Body of pancreas (tissue), 4 donors: ENCODE data around the gene GALNT14. TPM values are rescaled to one million over a fixed set of nuclear protein-coding genes. Genes with fewer than 3 reads are reported as not detected.

Source experiments
- ATAC-seq: fragments of 150-250 bp; one replicate; pipeline ENCODE4 v1.9.1; 2016
- DNase-seq, 4 donors: peaks; one replicate each; pipeline ENCODE4 v3.0.0-alpha.2; 2019
- H3K27ac ChIP-seq, 4 donors: fragments of 200-600 bp; sonication (generic); 1 replicate in 3 of 4; 2 replicates in 1 of 4; pipeline versions ENCODE4 v1.5.1 to v1.6.1; 2016 to 2019; ENCODE audit warnings: mild to moderate bottlenecking in 1 of 4, mixed read lengths in 1 of 4, moderate library complexity in 1 of 4
- H3K27me3 ChIP-seq, 2 donors: fragments of 200-600 bp; sonication (generic); one replicate each; pipeline ENCODE4 v1.6.0; 2016; ENCODE audit warnings: mild to moderate bottlenecking in 1 of 2
- H3K36me3 ChIP-seq, 2 donors: fragments of 200-600 bp; sonication (generic); replicated peaks in 1 of 2; 2 replicates each; pipeline ENCODE4 v1.5.1; 2016; ENCODE audit warnings: low read depth in 2 of 2; ENCODE audit not compliant: insufficient read depth in 1 of 2
- H3K4me1 ChIP-seq: fragments of 200-600 bp; sonication (generic); one replicate; pipeline ENCODE4 v1.6.0; 2016
- H3K4me3 ChIP-seq, 2 donors: fragments of 200-600 bp; sonication (generic); 1 replicate in 1 of 2; 2 replicates in 1 of 2; pipeline ENCODE4 v1.5.1; 2016 to 2019
- H3K9me3 ChIP-seq, 3 donors: fragments of 200-600 bp; sonication (generic); 1 replicate in 2 of 3; 2 replicates in 1 of 3; pipeline ENCODE4 v1.5.1; 2016
- POLR2A ChIP-seq, 3 donors: fragments of 450-650 bp; IDR thresholded peaks; one replicate each; pipeline ENCODE4 v1.6.1; 2016; ENCODE audit warnings: antibody characterized with exemption in 3 of 3, mild to moderate bottlenecking in 2 of 3
- WGBS, 2 donors: methylation state at CpG; one replicate each; pipeline ENCODE4 v1.1.5; 2017; 5-methylcytosine and 5-hydroxymethylcytosine counted together
- intact Hi-C: fragments of 100-400 bp; cut with DNase I; formaldehyde crosslinking; loops from one replicate; pipeline ENCODE4 v1.15.1; 2023
- total RNA-seq, 2 donors: library from RNA; depleted of rRNA; stranded (reverse); fragments of >200 nt; gene quantifications; one replicate each; pipeline ENCODE4 v1.1.0, GENCODE V29; 2016
- TF ChIP-seq, protein P1 (sequence below), 7 experiments: fragments of 450-650 bp in 4 of 7; fragments of 200-600 bp in 3 of 7; sonication (generic) in 3 of 7; IDR thresholded peaks; one replicate each; pipeline ENCODE4 v1.5.1; 2016 to 2019; ENCODE audit warnings: antibody characterized with exemption in 7 of 7

The GALNT14 gene
- total RNA-seq, 2 donors from 2014 or later, result 2.6 to 6.7 TPM

DNA sequence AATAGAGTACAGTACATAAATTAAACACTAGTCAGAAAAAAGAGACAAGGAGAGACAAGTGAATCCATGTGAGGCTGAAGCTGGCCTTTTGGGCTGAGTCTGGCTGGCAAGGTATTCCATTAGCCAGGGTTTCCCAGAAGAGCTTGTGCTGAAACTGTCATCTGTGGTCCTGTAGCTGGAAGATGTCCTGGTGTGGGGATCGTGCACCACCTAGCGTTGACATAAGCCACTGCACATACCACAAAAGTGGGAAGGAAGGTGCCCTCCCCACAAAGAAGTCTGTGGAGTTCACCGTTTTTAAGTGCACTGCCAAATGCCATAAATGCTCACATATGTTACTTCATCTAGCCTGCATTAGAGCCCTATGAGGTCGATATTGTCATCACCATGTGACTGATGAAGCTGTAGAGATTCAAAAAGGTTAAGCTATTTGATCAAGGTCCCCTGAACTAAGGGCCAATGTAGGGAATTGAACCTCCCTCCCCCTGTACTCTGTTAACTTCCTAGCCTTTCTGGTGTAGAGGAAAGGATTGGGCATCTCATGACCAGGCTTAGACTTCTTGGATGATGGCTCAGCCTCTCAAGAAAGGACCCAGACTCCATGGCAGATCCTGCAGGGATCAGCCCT lies 31.9 kb upstream of the GALNT14 start:
- ATAC-seq (peak; percentile 78), DNase-seq (peak; percentile 57 to 63 (median 59))
- TF ChIP-seq, protein P1, sequence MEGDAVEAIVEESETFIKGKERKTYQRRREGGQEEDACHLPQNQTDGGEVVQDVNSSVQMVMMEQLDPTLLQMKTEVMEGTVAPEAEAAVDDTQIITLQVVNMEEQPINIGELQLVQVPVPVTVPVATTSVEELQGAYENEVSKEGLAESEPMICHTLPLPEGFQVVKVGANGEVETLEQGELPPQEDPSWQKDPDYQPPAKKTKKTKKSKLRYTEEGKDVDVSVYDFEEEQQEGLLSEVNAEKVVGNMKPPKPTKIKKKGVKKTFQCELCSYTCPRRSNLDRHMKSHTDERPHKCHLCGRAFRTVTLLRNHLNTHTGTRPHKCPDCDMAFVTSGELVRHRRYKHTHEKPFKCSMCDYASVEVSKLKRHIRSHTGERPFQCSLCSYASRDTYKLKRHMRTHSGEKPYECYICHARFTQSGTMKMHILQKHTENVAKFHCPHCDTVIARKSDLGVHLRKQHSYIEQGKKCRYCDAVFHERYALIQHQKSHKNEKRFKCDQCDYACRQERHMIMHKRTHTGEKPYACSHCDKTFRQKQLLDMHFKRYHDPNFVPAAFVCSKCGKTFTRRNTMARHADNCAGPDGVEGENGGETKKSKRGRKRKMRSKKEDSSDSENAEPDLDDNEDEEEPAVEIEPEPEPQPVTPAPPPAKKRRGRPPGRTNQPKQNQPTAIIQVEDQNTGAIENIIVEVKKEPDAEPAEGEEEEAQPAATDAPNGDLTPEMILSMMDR (IDR thresholded peaks at IDR 0.05), result peak; percentile 80 to 93 (median 89)
- TF ChIP-seq POLR2A (IDR thresholded peaks at IDR 0.05), result no peak
- no peaks in the 10 kb centered on the region for H3K4me1 ChIP-seq
- H3K9me3 ChIP-seq, result no peaks in the 10 kb centered on the region
- no peak overlapping the region for H3K4me3 ChIP-seq
- H3K27ac ChIP-seq, result no peak overlapping the region
- no peaks in the 10 kb centered on the region for H3K36me3 ChIP-seq
- no peaks in the 10 kb centered on the region for H3K27me3 ChIP-seq
- WGBS, 2 donors, result 0 to 3% methylated on average over 4 of the region's 4 CpGs
- intact Hi-C loops, result loop anchor here (5.0 kb wide), 1 partner anchor 458 kb away; no protein-coding TSS in a partner anchor

DNA sequence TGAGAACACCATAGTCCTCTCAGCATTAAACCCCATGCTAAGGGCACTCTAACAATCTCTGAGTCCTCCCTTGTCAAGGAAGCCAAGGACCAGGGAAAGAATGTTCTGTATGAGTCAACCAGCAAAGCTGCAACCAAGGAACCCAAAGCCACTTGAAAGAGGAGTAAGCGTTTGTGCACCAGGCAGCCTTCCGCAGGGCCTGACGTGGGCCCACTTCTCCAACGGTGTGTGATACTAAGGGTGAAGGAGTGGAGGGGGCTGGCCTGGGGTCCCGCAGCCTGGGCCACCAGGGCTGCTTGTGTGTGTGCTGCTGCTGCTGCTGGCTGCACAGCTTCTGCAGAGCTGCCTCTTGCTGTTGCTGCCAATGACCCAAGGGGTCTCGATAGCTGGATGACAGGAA lies 30.1 kb upstream of the GALNT14 start:
- Histone ChIP-seq H3K4me1 (no peaks in the 10 kb centered on the region), H3K27me3 (no peaks in the 10 kb centered on the region), H3K9me3 (no peaks in the 10 kb centered on the region), H3K27ac (no peak overlapping the region), H3K4me3 (no peak overlapping the region), H3K36me3 (no peaks in the 10 kb centered on the region)
- ATAC-seq (no peak), DNase-seq (no peak)
- intact Hi-C loops, result no loop called here
- WGBS, 2 donors, result 83 to 84% methylated on average over 6 of the region's 6 CpGs
- no peak for TF ChIP-seq POLR2A (IDR thresholded peaks at IDR 0.05)
- TF ChIP-seq, protein P1 (IDR thresholded peaks at IDR 0.05), result no peak

DNA sequence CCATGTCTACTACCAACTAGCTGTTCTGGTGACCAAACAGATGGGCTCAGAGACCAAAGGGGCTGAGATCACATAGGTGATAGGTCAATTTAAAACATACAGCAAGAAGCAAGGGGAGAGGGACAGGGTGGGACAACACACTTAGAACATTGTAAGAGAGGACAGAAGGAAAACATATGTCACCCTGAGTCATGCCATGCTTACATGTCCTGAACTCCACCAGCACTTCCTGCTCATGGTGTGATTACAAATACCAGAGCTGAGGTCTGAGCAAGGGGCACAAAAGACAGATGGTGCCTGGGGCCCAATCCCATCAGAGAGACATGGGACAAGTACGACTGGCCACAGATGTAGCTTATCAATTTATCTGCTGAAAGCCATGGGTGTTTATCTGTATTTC lies 28.7 kb upstream of the GALNT14 start:
- 33% methylated on average over 1 of the region's 1 CpG for WGBS, 2 donors
- H3K27ac ChIP-seq, result no peak overlapping the region

DNA sequence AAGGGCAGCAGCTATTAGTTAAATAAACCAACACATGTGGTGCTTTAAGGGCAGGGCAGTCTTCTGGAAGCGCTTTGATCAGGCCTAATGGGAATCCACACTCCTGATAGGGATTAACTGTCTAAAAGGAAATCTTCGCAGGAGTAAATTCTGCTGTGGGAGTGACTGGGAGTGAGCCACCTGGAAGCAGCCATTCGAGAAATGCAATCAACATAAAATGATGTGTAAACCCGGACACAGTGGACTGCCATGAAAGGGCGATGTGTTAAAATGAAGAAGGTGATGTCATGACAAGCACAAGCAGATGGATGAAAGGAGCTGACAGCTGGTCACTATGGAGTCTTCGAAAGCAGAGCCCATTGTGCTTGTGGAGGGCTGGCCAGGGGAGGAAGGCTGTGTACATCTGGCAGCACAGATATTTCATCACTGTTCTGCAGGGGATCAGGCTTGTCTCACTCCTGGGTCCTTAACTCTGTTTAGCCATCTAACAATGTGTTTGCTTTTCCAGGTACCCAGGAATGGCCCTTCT lies 24.8 kb upstream of the GALNT14 start:
- H3K4me1 ChIP-seq, result no peaks in the 10 kb centered on the region
- TF ChIP-seq, protein P1 (IDR thresholded peaks at IDR 0.05), result no peak
- no peak for TF ChIP-seq POLR2A (IDR thresholded peaks at IDR 0.05)
- ATAC-seq (no peak), DNase-seq (no peak)
- intact Hi-C loops, result no loop called here
- H3K36me3 ChIP-seq, result no peaks in the 10 kb centered on the region
- H3K27me3 ChIP-seq, result no peaks in the 10 kb centered on the region
- 51 to 70% methylated on average over 6 of the region's 6 CpGs for WGBS, 2 donors
- H3K9me3 ChIP-seq, result no peaks in the 10 kb centered on the region
- H3K27ac ChIP-seq, result no peak overlapping the region
- H3K4me3 ChIP-seq, result no peak overlapping the region

More for the DNA sequence above, 28.7 kb upstream of the GALNT14 start:
- H3K27me3 ChIP-seq, result no peaks in the 10 kb centered on the region
- H3K4me1 ChIP-seq, result no peaks in the 10 kb centered on the region
- no peak overlapping the region for H3K4me3 ChIP-seq
- H3K9me3 ChIP-seq, result no peaks in the 10 kb centered on the region
- intact Hi-C loops, result no loop called here
- DNase-seq, result no peak
- TF ChIP-seq, protein P1 (IDR thresholded peaks at IDR 0.05), result no peak
- no peak for TF ChIP-seq POLR2A (IDR thresholded peaks at IDR 0.05)
- no peak for ATAC-seq
- no peaks in the 10 kb centered on the region for H3K36me3 ChIP-seq

DNA sequence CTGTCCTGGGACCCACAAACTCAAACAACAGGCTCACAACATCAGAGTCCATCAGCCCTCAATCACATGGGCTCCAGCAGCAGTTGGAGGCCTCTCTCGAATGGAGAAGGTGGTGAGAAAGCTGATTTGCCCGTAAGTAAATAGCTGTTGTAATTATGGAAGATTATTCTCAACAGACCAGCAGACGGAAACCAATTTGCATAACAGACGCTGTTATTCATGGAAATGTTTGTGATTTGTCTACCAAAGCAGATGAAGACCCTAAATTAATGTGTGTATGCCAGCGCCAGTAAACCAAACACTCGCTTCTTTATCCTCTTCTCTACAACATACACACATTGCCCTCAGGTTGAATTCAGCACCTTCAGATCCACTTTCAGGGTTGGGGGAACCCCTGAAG lies 23.4 kb upstream of the GALNT14 start:
- no peaks in the 10 kb centered on the region for H3K36me3 ChIP-seq
- no peaks in the 10 kb centered on the region for H3K27me3 ChIP-seq
- H3K4me3 ChIP-seq, result no peak overlapping the region
- no peaks in the 10 kb centered on the region for H3K4me1 ChIP-seq
- no peaks in the 10 kb centered on the region for H3K9me3 ChIP-seq
- intact Hi-C loops, result no loop called here
- DNase-seq (no peak), ATAC-seq (no peak)
- no peak overlapping the region for H3K27ac ChIP-seq
- no peak for TF ChIP-seq POLR2A (IDR thresholded peaks at IDR 0.05)
- TF ChIP-seq, protein P1 (IDR thresholded peaks at IDR 0.05), result no peak
- WGBS, 2 donors, result 76 to 77% methylated on average over 6 of the region's 6 CpGs
